SH-SY5Y (cell line): Measurements from ENCODE around the gene CLCNKB.

Experiments
- GATA2 ChIP-seq: IDR thresholded peaks from 2 replicates; pipeline ENCODE4 v1.6.1; 2011; ENCODE audit warnings: mild to moderate bottlenecking, low read depth, low read length
- GATA3 ChIP-seq: IDR thresholded peaks from 2 replicates; pipeline ENCODE4 v1.6.1; 2011; ENCODE audit warnings: low read depth, mild to moderate bottlenecking, low read length, moderate library complexity

- no peak for TF ChIP-seq GATA2
- TF ChIP-seq GATA3, result no peak
Observed at GRCh38 chr1:16075337-16076030, 31.9 kb downstream of the CLCNKB start.
